GM12878 (cell line): ENCODE measurements around the gene FANCB. TPM values are rescaled to one million over a fixed set of nuclear protein-coding genes. Genes with fewer than 3 reads are reported as not detected.
A peak's percentile ranks its signal among the peaks of the same experiment; 100 is the strongest.

ENCODE experiments used
- ATAC-seq: fragments of 200-7000 bp; cut with Tn5 transposase; 3 replicates; pipeline ENCODE4 v1.9.1; 2020; ENCODE audit warnings: mild to moderate bottlenecking, moderate library complexity
- Bru-seq: library from RNA; stranded (reverse); fragments of 400-500 nt; gene quantifications from one replicate; lab custom pipeline; 2021; lab: Mats Ljungman, UMichigan
- BruChase-seq, 2 experiments: library from RNA; stranded (reverse); fragments of 400-500 nt; gene quantifications; one replicate each; lab custom pipeline; 2021; lab: Mats Ljungman, UMichigan
- BruUV-seq: library from RNA; stranded (reverse); fragments of 400-500 nt; replicated peaks from 2 replicates; lab custom pipeline; 2021; lab: Mats Ljungman, UMichigan
- CTCF ChIA-PET: fragments of 300-600 bp; sonication (Branson Sonifier 250); formaldehyde crosslinking; extraction: SDS; loops from one replicate; lab custom pipeline; 2021; ENCODE audit warnings: inconsistent platforms; lab: Yijun Ruan, JAX
- POLR2A ChIA-PET: fragments of 350-600 bp; formaldehyde crosslinking; extraction: SDS; loops from one replicate; lab custom pipeline; 2021; ENCODE audit warnings: inconsistent platforms; lab: Charles Lee
- RAD21 ChIA-PET: fragments of 300-600 bp; sonication (Branson Sonifier 250); formaldehyde crosslinking; loops from one replicate; lab custom pipeline; 2023; ENCODE audit warnings: antibody characterized with exemption; ENCODE audit not compliant: unreplicated experiment; lab: Charles Lee
- SMC1A ChIA-PET: fragments of 300-600 bp; sonication (Branson Sonifier 250); formaldehyde crosslinking; loops from one replicate; lab custom pipeline; 2023; ENCODE audit not compliant: unreplicated experiment, uncharacterized antibody; lab: Charles Lee
- DNase-seq: peaks from one replicate; pipeline ENCODE4 v3.0.0-alpha.2; 2011; ENCODE audit warnings: low read depth, low spot score
- FAIRE-seq: peaks from 3 replicates; lab custom pipeline; 2011; peaks lifted over from hg19 to GRCh38; lab: Jason Lieb, UNC
- H2AFZ ChIP-seq: 2 replicates; pipeline ENCODE4 v1.6.0; 2011; ENCODE audit warnings: low read depth, low read length, control low read depth; ENCODE audit not compliant: control insufficient read depth
- H3K27ac ChIP-seq: 2 replicates; pipeline ENCODE4 v1.5.1; 2011; ENCODE audit warnings: control low read depth; ENCODE audit not compliant: control insufficient read depth, insufficient read depth
- H3K27me3 ChIP-seq, 2 experiments: replicated peaks in 1 of 2; 2 replicates each; pipeline versions ENCODE4 v1.6.0 to v1.6.1; 2011; ENCODE audit warnings: low read length in 1 of 2; ENCODE audit not compliant: control insufficient read depth in 2 of 2, insufficient read depth in 2 of 2
- H3K36me3 ChIP-seq, 2 experiments: 2 replicates each; pipeline ENCODE4 v1.5.1; 2011; ENCODE audit warnings: low read length in 1 of 2; ENCODE audit not compliant: control insufficient read depth in 2 of 2, insufficient read depth in 2 of 2
- H3K4me1 ChIP-seq: 2 replicates; pipeline ENCODE4 v1.6.1; 2011; ENCODE audit warnings: mild to moderate bottlenecking, low read length, moderate library complexity, mixed read lengths; ENCODE audit not compliant: control insufficient read depth, insufficient read depth
- H3K4me2 ChIP-seq: 2 replicates; pipeline ENCODE4 v1.6.0; 2011; ENCODE audit warnings: control low read depth; ENCODE audit not compliant: control insufficient read depth, insufficient read depth
- H3K4me3 ChIP-seq: fragments of 200-600 bp; sonication (generic); 2 replicates; pipeline ENCODE4 v1.5.1; 2016
- H3K79me2 ChIP-seq: 2 replicates; pipeline ENCODE4 v1.6.0; 2011; ENCODE audit warnings: low read length; ENCODE audit not compliant: control insufficient read depth, insufficient read depth
- H3K9ac ChIP-seq: 2 replicates; pipeline ENCODE4 v1.8.0; 2011; ENCODE audit warnings: low read length, control low read depth, mixed read lengths; ENCODE audit not compliant: control insufficient read depth, insufficient read depth
- H3K9me3 ChIP-seq: replicated peaks from 3 replicates; pipeline ENCODE4 v1.5.1; 2011; ENCODE audit warnings: mild to moderate bottlenecking, low read length; ENCODE audit not compliant: control insufficient read depth, insufficient read depth
- H4K20me1 ChIP-seq: 2 replicates; pipeline ENCODE4 v1.6.0; 2011; ENCODE audit not compliant: control insufficient read depth, insufficient read depth
- CHD2 ChIP-seq: IDR thresholded peaks from 2 replicates; pipeline ENCODE4 v1.6.1; 2011; ENCODE audit warnings: low read depth, low read length, improper control_type of control experiment, borderline replicate concordance
- CREM ChIP-seq: IDR thresholded peaks from 2 replicates; pipeline ENCODE4 v1.6.1; 2014; ENCODE audit warnings: antibody characterized with exemption, low read depth
- EP300 ChIP-seq, 2 experiments: fragments of 150-350 bp in 1 of 2; IDR thresholded peaks; 2 replicates each; pipeline ENCODE4 v1.6.1; 2011 to 2012; ENCODE audit warnings: low read depth in 2 of 2, low read length in 2 of 2, borderline replicate concordance in 1 of 2, improper control_type of control experiment in 1 of 2, inconsistent platforms in 1 of 2; ENCODE audit not compliant: control insufficient read depth in 1 of 2
- GABPA ChIP-seq: IDR thresholded peaks from 2 replicates; pipeline ENCODE4 v1.6.1; 2014; ENCODE audit warnings: antibody characterized with exemption, low read depth, mild to moderate bottlenecking, inconsistent platforms
- HCFC1 ChIP-seq: fragments of 150-350 bp; IDR thresholded peaks from 2 replicates; pipeline ENCODE4 v1.6.1; 2014; ENCODE audit warnings: low read length
- HDGF ChIP-seq: fragments of 450-650 bp; IDR thresholded peaks from 2 replicates; pipeline ENCODE4 v1.6.1; 2016; ENCODE audit warnings: antibody characterized with exemption
- LARP7 ChIP-seq: fragments of 450-650 bp; IDR thresholded peaks from 2 replicates; pipeline ENCODE4 v1.6.1; 2017; ENCODE audit warnings: mild to moderate bottlenecking
- RFX5 ChIP-seq: IDR thresholded peaks from 2 replicates; pipeline ENCODE4 v1.6.1; 2011; ENCODE audit warnings: low read depth, low read length, improper control_type of control experiment
- RUNX3 ChIP-seq: IDR thresholded peaks from 2 replicates; pipeline ENCODE4 v1.6.1; 2012; ENCODE audit warnings: low read length, inconsistent platforms
- SIN3A ChIP-seq: IDR thresholded peaks from 2 replicates; pipeline ENCODE4 v1.6.1; 2012; ENCODE audit warnings: low read depth, low read length, improper control_type of control experiment
- SPI1 ChIP-seq: IDR thresholded peaks from 2 replicates; pipeline ENCODE4 v1.6.1; 2011; ENCODE audit warnings: low read depth, mild to moderate bottlenecking, low read length, moderate library complexity, borderline replicate concordance; ENCODE audit not compliant: insufficient read depth
- TAF1 ChIP-seq: IDR thresholded peaks from 2 replicates; pipeline ENCODE4 v1.6.1; 2011; ENCODE audit warnings: mild to moderate bottlenecking, low read depth, low read length, borderline replicate concordance
- TBL1XR1 ChIP-seq: IDR thresholded peaks from 2 replicates; pipeline ENCODE4 v1.6.1; 2012; ENCODE audit warnings: low read depth, low read length, improper control_type of control experiment
- ZBED1 ChIP-seq: IDR thresholded peaks from 2 replicates; pipeline ENCODE4 v1.6.1; 2016; ENCODE audit warnings: borderline replicate concordance
- ZBTB40 ChIP-seq: fragments of 450-650 bp; IDR thresholded peaks from 2 replicates; pipeline ENCODE4 v1.6.1; 2016; ENCODE audit warnings: mild to moderate bottlenecking, moderate library complexity, borderline replicate concordance
- WGBS: methylation state at CpG from one replicate; pipeline ENCODE4 v1.1.6; 2016; ENCODE audit warnings: low lambda C conversion rate; ENCODE audit not compliant: insufficient replicate concordance, insufficient coverage; ENCODE audit errors: missing lambda C conversion rate; 5-methylcytosine and 5-hydroxymethylcytosine counted together
- in situ Hi-C: fragments of 300-500 bp; cut with MboI; formaldehyde crosslinking; loops from 9 replicates; pipeline ENCODE4 v1.14.3; 2018; ENCODE audit warnings: mixed read lengths
- intact Hi-C: fragments of 100-400 bp; cut with micrococcal nuclease; formaldehyde crosslinking; loops from one replicate; pipeline ENCODE4 v1.14.2; 2022; ENCODE audit not compliant: unreplicated experiment
- long read RNA-seq, 2 experiments: library from polyadenylated mRNA; unstranded; transcript quantifications; one replicate each; pipeline ENCODE4 v2.0.0, GENCODE V29; 2019 to 2020
- polyA minus RNA-seq, 3 experiments: library from RNA; depleted of rRNA, polyadenylated mRNA; stranded (reverse); fragments of >200 nt; gene quantifications; 2 replicates each; pipeline ENCODE4 v1.2.3, GENCODE V29; 2011
- polyA plus RNA-seq, 11 experiments: library from polyadenylated mRNA; depleted of rRNA in 4 of 11; unstranded in 6 of 11; stranded (reverse) in 5 of 11; fragments of >200 nt; fragmentation: Nextera tagmentation in 4 of 11; fragmentation: Illumina TruSeq in 1 of 11; extraction: Ambion mirVana in 4 of 11; extraction: Trizol in 1 of 11; gene quantifications; 1 replicate in 1 of 11; 2 replicates in 10 of 11; pipeline versions ENCODE4 v1.2.1 to v1.2.3, GENCODE V29; 2011 to 2016; ENCODE audit warnings: inconsistent platforms in 2 of 11, missing spikeins in 2 of 11, low read depth in 1 of 11
- total RNA-seq, 4 experiments: library from RNA; depleted of rRNA in 3 of 4; stranded (reverse); fragments of >200 nt in 3 of 4; fragmentation: Illumina TruSeq in 1 of 4; extraction: Trizol in 1 of 4; gene quantifications; 2 replicates each; pipeline versions ENCODE4 v1.2.1 to v1.2.3, GENCODE V29; 2013 to 2021

The FANCB gene
- total RNA-seq (2013; cell fraction: nucleolus; rRNA removed): 47.8 and 58.1 TPM in 2 replicates
- total RNA-seq (2014; rRNA removed): 6.4 and 9.9 TPM in 2 replicates
- 9.3 and 10.2 TPM in 2 replicates for total RNA-seq (2014; rRNA removed; fragmentation: Illumina TruSeq; extraction: Trizol)
- total RNA-seq (2021): 6.6 TPM in 2 replicates
- polyA plus RNA-seq (2011; ENCODE audit: low read depth): 0.92 TPM
- polyA plus RNA-seq (2011; rRNA removed): 8.7 and 15.4 TPM in 2 replicates
- 1.9 and 2.2 TPM in 2 replicates for polyA plus RNA-seq (2011; cell fraction: cytosol; rRNA removed)
- polyA plus RNA-seq (2011; cell fraction: nucleus; rRNA removed): 10.8 and 11.0 TPM in 2 replicates
- polyA plus RNA-seq (2012): 1.6 and 2.5 TPM in 2 replicates
- polyA plus RNA-seq (2014; fragmentation: Illumina TruSeq; extraction: Trizol): 7.3 and 10.6 TPM in 2 replicates
- 10 to 100 TPM in 1 of 2 experiments, 1 to 10 TPM in 1; 9.3 to 14.6 TPM for polyA plus RNA-seq (2014; fragmentation: Nextera tagmentation; extraction: Ambion mirVana)
- polyA plus RNA-seq (2014; rRNA removed): 3.0 and 3.4 TPM in 2 replicates
- 10 to 100 TPM in 1 of 2 experiments, 1 to 10 TPM in 1; 8.0 to 12.7 TPM for polyA plus RNA-seq (2016; fragmentation: Nextera tagmentation; extraction: Ambion mirVana)
- polyA minus RNA-seq (2011; rRNA and poly(A)+ RNA removed): 11.6 and 17.5 TPM in 2 replicates
- polyA minus RNA-seq (2011; cell fraction: cytosol; rRNA and poly(A)+ RNA removed): 2.5 and 3.6 TPM in 2 replicates
- 21.9 and 35.5 TPM in 2 replicates for polyA minus RNA-seq (2011; cell fraction: nucleus; rRNA and poly(A)+ RNA removed)
- Bru-seq, nascent RNA: percentile 72 among the genes with signal in this experiment
- BruChase-seq, experiment 1, labeled RNA remaining after a 6-hour chase: percentile 66 among the genes with signal in this experiment
- percentile 83 among the genes with signal in this experiment for BruChase-seq, experiment 2, labeled RNA remaining after a 2-hour chase
- long read RNA-seq, experiment 1, partial matches to known transcripts: 2 of 3 reads
- long read RNA-seq, experiment 1, other reads (novel, unspliced or antisense): 1 of 3 reads
- long read RNA-seq, experiment 2, partial matches to known transcripts: 16 of 25 reads
- long read RNA-seq, experiment 2, other reads (novel, unspliced or antisense): 7 of 25 reads

GRCh38 chrX:14872851-14873675 lies at the start of gene FANCB, which contains the start of gene MOSPD2:
TSS of gene FANCB (minus strand) at chrX:14873069. CDS start at chrX:14865510, 7,559 bp downstream.
TSS of gene MOSPD2 (plus strand) at chrX:14873421. CDS start at chrX:14873529, 108 bp downstream.
- Histone ChIP-seq H2AFZ (peak within 1 kb of the TSS; percentile 86), H3K27ac (peak within 1 kb of the TSS; percentile 69), H3K4me1 (no peaks in the 10 kb centered on the region), H3K36me3 (no peaks in the 10 kb centered on the region), H3K27me3 (no peaks in the 10 kb centered on the region), H3K9me3 (no peaks in the 10 kb centered on the region), H4K20me1 (no peaks in the 10 kb centered on the region), H3K79me2 (peaks cover 18% of the 10 kb centered on the region), H3K4me3 (peak within 1 kb of the TSS; percentile 73), H3K9ac (peak within 1 kb of the TSS; percentile 77), H3K4me2 (peak within 1 kb of the TSS; percentile 79)
- CTCF ChIA-PET: no interaction called here
- RAD21 ChIA-PET: interaction anchor here (0.9 to 1.1 kb wide), 2 partner anchors 10 to 12 kb away, joined by 3 to 7 read pairs; no protein-coding TSS in a partner anchor
- FAIRE-seq: peak; percentile 87
- POLR2A ChIA-PET: interaction anchor here (1.0 to 1.1 kb wide), 3 partner anchors 13 to 61 kb away, joined by 3 read pairs; no protein-coding TSS in a partner anchor
- SMC1A ChIA-PET: interaction anchor here (1.0 kb wide), 1 partner anchor 368 kb away, joined by 3 read pairs; no protein-coding TSS in a partner anchor
- DNase-seq: peak; percentile 73
- intact Hi-C loops (loop anchor here (5.0 to 10.0 kb wide), 2 partner anchors 272 to 1141 kb away; partner anchors contain the start of genes OFD1 and TRAPPC2), in situ Hi-C loops (no loop called here)
- 24% methylated on average over 65 of the region's 78 CpGs for WGBS
- no TSS peak for BruUV-seq
- ATAC-seq: peak; percentile 97
- no peak for TF ChIP-seq TBL1XR1
- no peak for TF ChIP-seq LARP7
- TF ChIP-seq GABPA: peak; percentile 54
- no peak for TF ChIP-seq ZBED1
- TF ChIP-seq RFX5: peak; percentile 34; the same call in 1 of the 2 replicates
- TF ChIP-seq EP300 (IDR thresholded peaks at IDR 0.05; ENCODE audit: borderline replicate concordance in 1 of 2, control insufficient read depth in 1 of 2, low read depth in 2 of 2, low read length in 2 of 2): no peak
- TF ChIP-seq HCFC1: 0 out of 2 replicates have a peak, but pooled peaks have one; percentile 17
- TF ChIP-seq RUNX3: peak; percentile 20; the same call in 1 of the 2 replicates
- peak; percentile 17; the same call in 1 of the 2 replicates for TF ChIP-seq ZBTB40
- TF ChIP-seq CREM: 0 out of 2 replicates have a peak, but pooled peaks have one; percentile 24
- peak; percentile 37; the same call in 1 of the 2 replicates for TF ChIP-seq CHD2
- 0 out of 2 replicates have a peak, but pooled peaks have one; percentile 55 for TF ChIP-seq HDGF
- no peak for TF ChIP-seq SPI1
- peak; percentile 97 for TF ChIP-seq SIN3A
- peak; percentile 22; the same call in 1 of the 2 replicates for TF ChIP-seq TAF1
